Endothelial cell of umbilical vein (primary cell): ENCODE data around the gene ARHGEF10L. TPM values are rescaled to one million over a fixed set of nuclear protein-coding genes. Genes with fewer than 3 reads are reported as not detected.

Experiments
- BruUV-seq: library from RNA; stranded (reverse); fragments of 400-500 nt; replicated peaks from 2 replicates; lab custom pipeline; 2021; lab: Mats Ljungman, UMichigan
- CTCF ChIA-PET: fragments of 300-600, 350-600 bp; sonication (Branson Sonifier 250); formaldehyde crosslinking; loops from one replicate; lab custom pipeline; 2021; ENCODE audit warnings: antibody characterized with exemption, inconsistent platforms; lab: Charles Lee
- POLR2A ChIA-PET: fragments of 300-600, 350-600 bp; sonication (Branson Sonifier 250); formaldehyde crosslinking; loops from one replicate; lab custom pipeline; 2021; ENCODE audit warnings: antibody characterized with exemption, inconsistent platforms; lab: Charles Lee
- DNase-seq: peaks from one replicate; pipeline ENCODE4 v3.0.0-alpha.2; 2011; ENCODE audit warnings: low read depth, low spot score
- FAIRE-seq: peaks from 2 replicates; lab custom pipeline; 2011; peaks lifted over from hg19 to GRCh38; lab: Jason Lieb, UNC
- H2AFZ ChIP-seq: 2 replicates; pipeline ENCODE4 v1.6.0; 2012; ENCODE audit warnings: low read depth, low read length, control low read depth, inconsistent platforms
- H3K27ac ChIP-seq: 2 replicates; pipeline ENCODE4 v1.5.1; 2011; ENCODE audit warnings: low read depth, mild to moderate bottlenecking, control low read depth, low read length, moderate library complexity; ENCODE audit not compliant: insufficient read depth
- H3K27me3 ChIP-seq, 2 experiments: 2 replicates each; pipeline versions ENCODE4 v1.6.0 to v1.6.1; 2011; ENCODE audit warnings: low read length in 2 of 2, mixed read lengths in 1 of 2; ENCODE audit not compliant: control insufficient read depth in 2 of 2, insufficient read depth in 2 of 2
- H3K36me3 ChIP-seq, 2 experiments: 2 replicates in 1 of 2; 3 replicates in 1 of 2; pipeline ENCODE4 v1.5.1; 2011; ENCODE audit warnings: low read length in 2 of 2, mild to moderate bottlenecking in 1 of 2, moderate library complexity in 1 of 2; ENCODE audit not compliant: control insufficient read depth in 2 of 2, insufficient read depth in 2 of 2; ENCODE audit errors: extremely low read depth in 1 of 2
- H3K4me1 ChIP-seq: 3 replicates; pipeline ENCODE4 v1.5.1; 2011; ENCODE audit warnings: mild to moderate bottlenecking, low read length; ENCODE audit not compliant: control insufficient read depth, insufficient read depth; ENCODE audit errors: extremely low read depth
- H3K4me2 ChIP-seq: 2 replicates; pipeline ENCODE4 v1.6.1; 2011; ENCODE audit warnings: low read length, control low read depth, mixed read lengths; ENCODE audit not compliant: insufficient read depth
- H3K4me3 ChIP-seq, 3 experiments: fragments of 200-600 bp in 1 of 3; sonication (generic), shearing (Covaris generic) in 1 of 3; replicated peaks in 1 of 3; 2 replicates each; pipeline ENCODE4 v1.5.1; 2011 to 2016; ENCODE audit warnings: control low read depth in 3 of 3, low read length in 3 of 3, mild to moderate bottlenecking in 2 of 3, inconsistent platforms in 1 of 3, low read depth in 1 of 3, moderate library complexity in 1 of 3; ENCODE audit not compliant: insufficient read depth in 1 of 3
- H3K79me2 ChIP-seq: 2 replicates; pipeline ENCODE4 v1.6.0; 2012; ENCODE audit warnings: low read length, inconsistent platforms; ENCODE audit not compliant: control insufficient read depth, insufficient read depth
- H3K9ac ChIP-seq: replicated peaks from 2 replicates; pipeline ENCODE3; 2011; ENCODE audit warnings: low read length, control low read depth; ENCODE audit not compliant: insufficient read depth; ENCODE audit errors: extremely low read depth
- H3K9me1 ChIP-seq: replicated peaks from 3 replicates; pipeline ENCODE4 v1.6.0; 2011; ENCODE audit warnings: mild to moderate bottlenecking, low read length; ENCODE audit not compliant: control insufficient read depth, insufficient read depth; ENCODE audit errors: extremely low read depth
- H3K9me3 ChIP-seq: replicated peaks from 2 replicates; pipeline ENCODE4 v1.5.1; 2012; ENCODE audit warnings: low read length, inconsistent platforms; ENCODE audit not compliant: control insufficient read depth, insufficient read depth
- H4K20me1 ChIP-seq: replicated peaks from 2 replicates; pipeline ENCODE3; 2011; ENCODE audit warnings: mild to moderate bottlenecking, low read length; ENCODE audit not compliant: control insufficient read depth, insufficient read depth; ENCODE audit errors: extremely low read depth
- EZH2 ChIP-seq: IDR thresholded peaks from 2 replicates; pipeline ENCODE4 v1.6.1; 2012; ENCODE audit warnings: borderline replicate concordance, low read depth, mild to moderate bottlenecking, moderate library complexity, low read length, inconsistent platforms; ENCODE audit not compliant: severe bottlenecking
- FOS ChIP-seq: IDR thresholded peaks from 2 replicates; pipeline ENCODE4 v1.6.1; 2011; ENCODE audit warnings: mild to moderate bottlenecking, low read length, moderate library complexity, borderline replicate concordance; ENCODE audit not compliant: insufficient read depth
- GATA2 ChIP-seq: IDR thresholded peaks from 2 replicates; pipeline ENCODE4 v1.7.0; 2011; ENCODE audit warnings: low read depth, mild to moderate bottlenecking, moderate library complexity, mixed read lengths, low read length; ENCODE audit not compliant: insufficient read length, insufficient read depth
- JUN ChIP-seq: IDR thresholded peaks from 2 replicates; pipeline ENCODE4 v1.6.1; 2011; ENCODE audit warnings: borderline replicate concordance, low read depth; ENCODE audit not compliant: insufficient read length, insufficient read depth
- MYC ChIP-seq: IDR thresholded peaks from one replicate; pipeline ENCODE4 v1.6.1; 2011; ENCODE audit warnings: mild to moderate bottlenecking, low read depth, low read length
- POLR2A ChIP-seq: IDR thresholded peaks from 2 replicates; pipeline ENCODE4 v1.6.1; 2012; ENCODE audit warnings: low read depth, mild to moderate bottlenecking, control low read depth, low read length
- POLR2AphosphoS5 ChIP-seq: IDR thresholded peaks from 2 replicates; pipeline ENCODE4 v1.6.1; 2012; ENCODE audit warnings: low read depth, mild to moderate bottlenecking, control low read depth, low read length, moderate library complexity; ENCODE audit not compliant: insufficient read depth
- dilution Hi-C: fragments of 300-500 bp; cut with MboI; formaldehyde crosslinking; loops from one replicate; pipeline ENCODE4 v1.15.0; 2019; ENCODE audit warnings: low sequenced_read_pairs; ENCODE audit not compliant: extremely low pct_ligation_motif_present
- intact Hi-C: fragments of 100-400 bp; cut with micrococcal nuclease; formaldehyde crosslinking; loops from one replicate; pipeline ENCODE4 v1.10.0; 2022
- polyA plus RNA-seq, 4 experiments: library from polyadenylated mRNA; depleted of rRNA in 3 of 4; stranded (reverse) in 3 of 4; unstranded in 1 of 4; fragments of >200 nt; gene quantifications; 2 replicates each; pipeline versions ENCODE4 v1.2.1 to v1.2.3, GENCODE V29; 2011 to 2012; ENCODE audit warnings: missing spikeins in 1 of 4
- total RNA-seq: library from RNA; stranded (reverse); gene quantifications from 2 replicates; pipeline ENCODE4 v1.2.3, GENCODE V29; 2021
- TF ChIP-seq, protein P1 (sequence below): IDR thresholded peaks from 2 replicates; pipeline ENCODE4 v1.6.1; 2011; ENCODE audit not compliant: insufficient read depth, insufficient read length
- TF ChIP-seq, protein P2 (sequence below), 2 donors: IDR thresholded peaks; 1 replicate in 1 of 2; 2 replicates in 1 of 2; pipeline ENCODE4 v1.5.1; 2011; ENCODE audit warnings: low read length in 2 of 2, mild to moderate bottlenecking in 2 of 2, moderate library complexity in 2 of 2, control low read depth in 1 of 2, inconsistent platforms in 1 of 2, low read depth in 1 of 2; ENCODE audit not compliant: insufficient read depth in 1 of 2; ENCODE audit errors: extremely low read depth in 1 of 2

ARHGEF10L gene
- total and polyA plus RNA-seq, 2 donors (not counting 3 experiments of a cell fraction or from before 2014, with no cell fraction given) = 1.9 to 5.2 TPM

DNA sequence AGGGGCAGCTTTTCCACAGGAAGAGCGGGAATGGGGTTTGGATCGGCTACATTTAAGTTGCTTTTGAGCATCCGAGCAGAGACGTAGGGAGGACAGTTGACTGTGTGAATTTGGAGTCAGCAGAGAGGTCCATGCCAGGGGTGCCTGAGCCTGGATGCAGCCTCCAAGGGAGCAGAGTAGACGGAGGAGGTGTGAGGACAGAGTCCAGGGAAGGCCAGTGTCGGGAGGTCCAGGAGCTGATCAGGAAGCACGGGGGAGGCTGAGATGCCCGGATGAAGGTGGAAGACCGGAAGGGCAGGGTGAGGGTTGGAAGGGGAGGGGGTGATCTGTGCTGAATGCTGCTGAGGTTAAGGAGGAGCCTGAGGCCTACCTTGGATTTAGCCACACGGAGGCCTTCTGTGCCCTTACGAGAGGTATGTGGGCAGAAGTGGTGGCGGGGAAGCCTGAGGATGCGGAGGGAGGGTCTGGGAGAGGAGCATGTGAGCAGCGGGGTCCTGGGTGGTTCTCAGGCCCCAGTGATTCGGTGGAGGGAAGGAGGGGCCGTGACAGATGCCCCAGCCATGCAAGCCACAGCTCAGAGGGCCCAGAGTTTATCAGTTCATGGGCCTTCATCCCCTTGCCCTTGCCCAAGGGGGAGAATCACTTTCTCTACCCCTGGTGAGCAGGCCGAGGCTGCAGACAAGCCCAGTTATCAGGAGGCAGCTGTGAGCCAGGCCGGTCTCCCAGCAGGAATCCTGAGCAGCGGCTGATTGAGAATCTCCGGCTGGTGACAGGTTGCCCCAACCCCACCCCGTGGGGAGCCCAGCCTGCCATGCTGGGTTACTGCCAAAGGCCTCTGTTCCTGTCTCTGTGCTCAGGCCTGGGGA lies 161.7 kb downstream of the ARHGEF10L start:
- Histone ChIP-seq H3K4me2 (no peak overlapping the region), H3K27me3 (no peaks in the 10 kb centered on the region), H3K27ac (no peak overlapping the region), H3K9me1 (no peaks in the 10 kb centered on the region), H2AFZ (no peak overlapping the region), H3K4me3 (no peak overlapping the region), H3K9ac (no peak overlapping the region), H3K9me3 (no peaks in the 10 kb centered on the region), H3K79me2 (no peaks in the 10 kb centered on the region), H3K36me3 (no peaks in the 10 kb centered on the region), H3K4me1 (no peaks in the 10 kb centered on the region), H4K20me1 (no peaks in the 10 kb centered on the region)
- DNase-seq (no peak), FAIRE-seq (no peak)
- dilution Hi-C loops = no loop called here
- TF ChIP-seq EZH2 (no peak), FOS (no peak), POLR2A (no peak), GATA2 (no peak), JUN (no peak), MYC (no peak), POLR2AphosphoS5 (no peak)
- TF ChIP-seq, protein P1, sequence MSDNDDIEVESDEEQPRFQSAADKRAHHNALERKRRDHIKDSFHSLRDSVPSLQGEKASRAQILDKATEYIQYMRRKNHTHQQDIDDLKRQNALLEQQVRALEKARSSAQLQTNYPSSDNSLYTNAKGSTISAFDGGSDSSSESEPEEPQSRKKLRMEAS = no peak
- TF ChIP-seq, protein P2, sequence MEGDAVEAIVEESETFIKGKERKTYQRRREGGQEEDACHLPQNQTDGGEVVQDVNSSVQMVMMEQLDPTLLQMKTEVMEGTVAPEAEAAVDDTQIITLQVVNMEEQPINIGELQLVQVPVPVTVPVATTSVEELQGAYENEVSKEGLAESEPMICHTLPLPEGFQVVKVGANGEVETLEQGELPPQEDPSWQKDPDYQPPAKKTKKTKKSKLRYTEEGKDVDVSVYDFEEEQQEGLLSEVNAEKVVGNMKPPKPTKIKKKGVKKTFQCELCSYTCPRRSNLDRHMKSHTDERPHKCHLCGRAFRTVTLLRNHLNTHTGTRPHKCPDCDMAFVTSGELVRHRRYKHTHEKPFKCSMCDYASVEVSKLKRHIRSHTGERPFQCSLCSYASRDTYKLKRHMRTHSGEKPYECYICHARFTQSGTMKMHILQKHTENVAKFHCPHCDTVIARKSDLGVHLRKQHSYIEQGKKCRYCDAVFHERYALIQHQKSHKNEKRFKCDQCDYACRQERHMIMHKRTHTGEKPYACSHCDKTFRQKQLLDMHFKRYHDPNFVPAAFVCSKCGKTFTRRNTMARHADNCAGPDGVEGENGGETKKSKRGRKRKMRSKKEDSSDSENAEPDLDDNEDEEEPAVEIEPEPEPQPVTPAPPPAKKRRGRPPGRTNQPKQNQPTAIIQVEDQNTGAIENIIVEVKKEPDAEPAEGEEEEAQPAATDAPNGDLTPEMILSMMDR (IDR thresholded peaks at IDR 0.05; ENCODE audit: extremely low read depth in 1 of 2, insufficient read depth in 1 of 2, low read depth in 1 of 2, low read length in 2 of 2) = no peak
- POLR2A ChIA-PET = no interaction called here
- CTCF ChIA-PET = interaction anchor here (7.3 kb wide), 1 partner anchor 39 kb away, joined by 115 read pairs; no protein-coding TSS in a partner anchor
- intact Hi-C loops = no loop called here
- BruUV-seq = no TSS peak
